T-helper 17 cell (primary cell): Measurements from ENCODE around the gene TRAP1. TPM values are rescaled to one million over a fixed set of nuclear protein-coding genes. Genes with fewer than 3 reads are reported as not detected.
"Not testable (repeated sequence)": the region's sequence is repeated elsewhere in the genome, so short reads cannot be mapped to it uniquely, and the experiment has no call there.

Experiments
- ATAC-seq: fragments of 150-1000 bp; cut with Tn5 transposase; 2 replicates; pipeline ENCODE4 v1.10.0; 2021; ENCODE audit warnings: mild to moderate bottlenecking, moderate library complexity
- DNase-seq, 3 donors: peaks; one replicate each; pipeline versions ENCODE4 v3.0.0 to v3.0.0-alpha.2; 2020 to 2021
- H3K9me3 ChIP-seq: one replicate; pipeline ENCODE4 v1.7.0; 2013; ENCODE audit warnings: low read length, mild to moderate bottlenecking; ENCODE audit not compliant: control insufficient read depth, poor library complexity, severe bottlenecking
- H3K27ac Mint-ChIP-seq: one replicate; pipeline ENCODE4 v1.8.0; 2022; ENCODE audit warnings: mild to moderate bottlenecking, moderate library complexity, mixed read lengths
- H3K27me3 Mint-ChIP-seq: one replicate; pipeline ENCODE4 v1.8.0; 2022; ENCODE audit warnings: mixed read lengths
- H3K36me3 Mint-ChIP-seq: one replicate; pipeline ENCODE4 v1.8.0; 2022; ENCODE audit warnings: low read depth, mixed read lengths
- H3K4me1 Mint-ChIP-seq: one replicate; pipeline ENCODE4 v1.8.0; 2022; ENCODE audit warnings: mild to moderate bottlenecking, mixed read lengths
- H3K4me3 Mint-ChIP-seq: one replicate; pipeline ENCODE4 v1.8.0; 2022; ENCODE audit warnings: mild to moderate bottlenecking, moderate library complexity, mixed read lengths
- total RNA-seq, 4 donors: library from RNA in 2 of 4; stranded (reverse) in 2 of 4; gene quantifications; one replicate each; pipeline ENCODE4 v1.2.3 and lab custom pipeline; 2022 to 2026

TRAP1 gene
- total RNA-seq, 2 donors from 2014 or later, result 77.2 to 80.4 TPM

DNA sequence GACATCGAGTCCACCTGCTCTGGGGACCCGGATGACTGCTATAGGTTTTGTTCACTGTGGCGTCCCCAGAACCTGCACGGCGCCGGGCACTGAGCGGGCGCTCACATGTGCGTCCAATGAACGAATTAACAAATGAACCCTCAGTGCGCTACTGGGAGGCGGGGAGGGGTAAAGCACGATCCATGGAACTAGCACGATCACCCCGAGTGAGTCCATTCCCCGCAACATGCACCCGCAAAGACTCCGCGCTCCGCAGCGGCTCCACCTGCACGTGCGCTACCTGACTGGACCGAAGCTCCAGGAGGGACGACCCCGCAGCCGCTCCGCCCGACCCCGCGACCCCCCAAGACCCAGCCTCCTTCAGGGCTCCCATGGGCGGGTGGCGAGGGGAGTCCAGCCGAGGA lies 491 bp downstream of the TRAP1 start:
- peak overlapping the region; percentile 91 for H3K4me3 Mint-ChIP-seq
- peak overlapping the region; percentile 69 for H3K27ac Mint-ChIP-seq
- no peaks in the 10 kb centered on the region for H3K9me3 ChIP-seq
- no peaks in the 10 kb centered on the region for H3K27me3 Mint-ChIP-seq
- peak; percentile 13 for ATAC-seq
- peaks cover 12% of the 10 kb centered on the region for H3K4me1 Mint-ChIP-seq
- DNase-seq, result no peak
- no peaks in the 10 kb centered on the region for H3K36me3 Mint-ChIP-seq

DNA sequence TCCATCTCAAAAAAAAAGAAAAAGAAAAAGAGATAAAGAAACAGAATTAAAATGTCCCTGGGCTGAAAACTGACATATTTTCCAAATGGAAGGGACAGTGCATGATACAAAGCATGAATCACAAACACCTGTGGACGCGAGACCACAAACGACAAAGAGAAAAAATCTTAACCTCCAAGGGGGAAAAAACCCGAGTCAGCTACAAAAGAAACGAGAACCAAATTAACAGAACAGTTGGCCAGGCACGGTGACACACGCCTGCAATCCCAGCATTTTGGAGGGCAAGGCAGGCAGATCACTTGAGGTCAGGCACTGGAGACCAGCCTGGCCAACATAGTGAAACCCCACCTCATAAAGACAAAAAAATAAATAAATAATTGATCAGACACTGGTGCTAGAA lies 1.9 kb downstream of the TRAP1 start:
- no peaks in the 10 kb centered on the region for H3K27me3 Mint-ChIP-seq
- no peak overlapping the region for H3K27ac Mint-ChIP-seq
- H3K9me3 ChIP-seq, result no peaks in the 10 kb centered on the region
- DNase-seq, result no peak
- H3K4me1 Mint-ChIP-seq, result peaks cover 12% of the 10 kb centered on the region
- no peak for ATAC-seq
- H3K4me3 Mint-ChIP-seq, result no peak overlapping the region
- no peaks in the 10 kb centered on the region for H3K36me3 Mint-ChIP-seq

DNA sequence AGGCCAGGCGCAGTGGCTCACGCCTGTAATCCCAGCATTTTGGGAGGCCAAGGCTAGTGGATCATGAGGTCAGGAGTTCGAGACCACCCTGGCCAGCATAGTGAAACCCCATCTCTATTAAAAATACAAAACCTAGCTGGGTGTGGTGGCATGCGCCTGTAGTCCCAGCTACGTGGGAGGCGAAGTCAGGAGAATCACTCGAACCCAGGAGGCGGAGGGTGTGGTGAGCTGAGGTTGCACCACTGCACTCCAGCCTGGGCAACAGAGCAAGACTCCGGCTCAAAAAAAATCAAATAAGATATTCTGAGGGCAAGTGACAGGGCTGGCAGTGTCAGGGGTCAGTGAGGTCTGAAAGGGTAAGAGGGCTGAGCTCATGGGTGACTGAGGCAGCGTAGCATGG lies 2.9 kb downstream of the TRAP1 start:
- not testable (repeated sequence) for H3K36me3 Mint-ChIP-seq

DNA sequence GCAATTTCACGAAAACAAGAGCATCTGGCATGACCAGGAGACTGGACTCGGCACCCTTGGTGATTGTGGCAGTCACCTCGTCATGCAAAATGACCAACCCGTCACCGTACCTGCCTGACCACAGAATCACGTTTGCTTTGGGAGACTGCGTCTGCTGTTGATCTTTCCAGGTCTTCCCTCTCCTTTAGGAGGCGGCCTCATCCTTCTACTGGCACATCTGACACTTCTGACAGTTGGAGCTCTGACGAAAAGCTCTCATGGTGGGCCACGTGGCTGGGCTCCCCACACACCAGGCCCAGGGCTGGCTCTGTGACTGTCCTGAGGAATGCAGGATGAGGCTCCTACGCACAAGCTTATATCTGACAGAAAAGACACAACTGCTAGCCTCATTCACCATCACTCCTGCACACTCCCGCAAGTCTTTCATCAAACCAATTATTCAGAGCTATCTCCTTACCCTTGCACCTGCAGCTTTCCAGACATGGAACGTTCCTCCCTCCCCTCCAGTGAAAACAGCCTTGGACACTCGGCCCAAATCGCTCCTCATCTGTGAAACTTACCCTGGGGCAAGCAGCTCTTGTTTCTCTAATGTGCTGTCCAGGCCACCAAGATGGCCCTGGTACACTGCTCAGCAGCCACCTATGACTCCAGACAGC lies 3.6 kb downstream of the TRAP1 start:
- ATAC-seq (no peak), DNase-seq (no peak)
- Mint-ChIP-seq H3K27me3 (no peaks in the 10 kb centered on the region), H3K36me3 (no peaks in the 10 kb centered on the region), H3K4me1 (peaks cover 16% of the 10 kb centered on the region), H3K4me3 (no peak overlapping the region), H3K27ac (peak overlapping the region; percentile 76)
- H3K9me3 ChIP-seq, result no peaks in the 10 kb centered on the region

More for the DNA sequence above, 2.9 kb downstream of the TRAP1 start:
- DNase-seq, H3K27me3 Mint-ChIP-seq, H3K9me3 ChIP-seq, ATAC-seq, H3K27ac Mint-ChIP-seq: not testable (repeated sequence)
- H3K4me3 Mint-ChIP-seq, result peak overlapping the region; percentile 43
- H3K4me1 Mint-ChIP-seq, result peaks cover 16% of the 10 kb centered on the region

DNA sequence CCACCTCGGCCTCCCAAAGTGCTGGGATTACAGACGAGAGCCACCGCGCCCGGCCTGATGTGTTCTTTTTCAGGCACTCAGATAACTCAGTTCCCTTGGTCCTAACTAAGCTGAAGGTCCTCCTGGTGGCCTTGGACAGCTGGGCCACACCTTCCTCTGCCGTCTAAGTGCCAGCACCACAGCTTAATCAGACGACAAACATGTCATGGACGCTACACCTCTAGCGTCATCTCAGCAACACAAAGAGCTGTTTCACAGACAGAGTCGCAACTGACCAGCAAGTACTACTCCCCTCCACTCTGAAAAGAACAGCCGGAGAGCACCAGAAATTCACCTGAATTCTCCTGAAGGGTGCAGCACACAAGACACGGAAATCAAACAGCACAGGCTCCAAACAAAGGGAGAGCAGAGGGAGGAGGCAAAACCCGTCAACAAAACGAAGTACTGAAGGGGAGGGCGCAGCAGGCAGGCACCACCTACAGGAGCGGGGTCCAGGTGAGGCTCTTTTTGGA lies 4.4 kb downstream of the TRAP1 start:
- no peaks in the 10 kb centered on the region for H3K27me3 Mint-ChIP-seq
- H3K27ac Mint-ChIP-seq, result peak overlapping the region; percentile 76
- DNase-seq (no peak), ATAC-seq (no peak)
- no peaks in the 10 kb centered on the region for H3K36me3 Mint-ChIP-seq
- peaks cover 11% of the 10 kb centered on the region for H3K4me1 Mint-ChIP-seq
- no peaks in the 10 kb centered on the region for H3K9me3 ChIP-seq
- H3K4me3 Mint-ChIP-seq, result no peak overlapping the region

DNA sequence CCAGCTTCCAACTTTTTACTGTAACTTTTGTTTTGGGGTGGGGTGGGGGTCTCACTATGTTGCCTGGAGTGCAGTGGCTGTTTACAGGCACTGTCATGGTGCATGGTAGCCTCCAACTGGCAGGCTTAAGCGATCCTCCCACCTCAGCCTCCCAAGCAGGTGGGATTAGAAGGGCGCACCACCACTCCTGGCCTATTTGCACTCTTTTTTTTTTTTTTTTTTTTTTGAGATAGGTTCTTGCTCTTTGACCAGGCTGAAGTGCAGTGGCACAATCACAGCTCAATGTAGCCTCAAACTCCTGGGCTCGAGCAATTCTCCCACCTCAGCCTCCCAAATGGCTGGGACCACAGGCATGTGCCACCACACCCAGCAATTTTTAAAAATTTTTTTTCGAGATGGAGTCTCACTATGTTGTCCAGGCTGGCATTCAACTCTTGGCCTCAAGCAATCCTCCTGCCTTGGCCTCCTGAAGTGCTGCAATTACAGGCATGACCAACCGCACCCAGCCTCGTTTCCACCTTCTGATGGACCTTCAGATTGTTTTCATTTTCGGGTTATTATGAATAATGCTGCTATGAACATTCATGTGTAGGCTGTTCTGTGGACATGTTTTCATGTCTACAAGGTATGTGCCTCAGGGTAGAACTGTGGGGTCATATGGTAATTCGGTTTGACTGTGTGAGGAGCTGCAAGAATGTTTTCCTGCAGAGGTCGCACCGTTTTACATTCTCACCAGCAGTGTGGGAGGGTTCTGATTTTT lies 10.9 kb downstream of the TRAP1 start:
- Mint-ChIP-seq H3K4me3 (no peak overlapping the region), H3K36me3 (no peaks in the 10 kb centered on the region), H3K27me3 (no peaks in the 10 kb centered on the region), H3K27ac (no peak overlapping the region), H3K4me1 (peaks cover 9% of the 10 kb centered on the region)
- H3K9me3 ChIP-seq, result no peaks in the 10 kb centered on the region
- DNase-seq (no peak), ATAC-seq (no peak)

DNA sequence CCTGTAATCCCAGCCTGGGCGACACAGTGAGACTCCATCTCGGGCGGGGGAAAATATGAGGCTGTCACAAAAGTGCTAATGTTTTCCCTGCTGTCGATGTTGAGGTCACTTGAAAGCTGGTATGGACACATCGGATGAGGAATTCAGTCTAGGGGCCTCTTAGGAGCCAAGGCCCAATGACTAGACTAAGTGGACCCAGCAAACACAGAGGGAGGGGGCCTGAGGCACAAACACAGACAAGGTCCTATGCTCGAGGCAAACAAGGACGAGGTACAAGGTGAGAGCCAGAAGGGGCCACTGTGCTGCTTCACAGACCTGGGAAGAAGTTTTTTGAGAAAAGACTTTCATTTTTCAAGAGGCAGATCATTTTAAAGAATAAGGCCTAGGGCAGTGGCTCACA lies 15.2 kb downstream of the TRAP1 start:
- Mint-ChIP-seq H3K27me3 (no peaks in the 10 kb centered on the region), H3K4me3 (no peak overlapping the region), H3K27ac (peak overlapping the region; percentile 6), H3K36me3 (no peaks in the 10 kb centered on the region), H3K4me1 (peaks cover 5% of the 10 kb centered on the region)
- no peaks in the 10 kb centered on the region for H3K9me3 ChIP-seq
- DNase-seq, result no peak
- ATAC-seq, result no peak

DNA sequence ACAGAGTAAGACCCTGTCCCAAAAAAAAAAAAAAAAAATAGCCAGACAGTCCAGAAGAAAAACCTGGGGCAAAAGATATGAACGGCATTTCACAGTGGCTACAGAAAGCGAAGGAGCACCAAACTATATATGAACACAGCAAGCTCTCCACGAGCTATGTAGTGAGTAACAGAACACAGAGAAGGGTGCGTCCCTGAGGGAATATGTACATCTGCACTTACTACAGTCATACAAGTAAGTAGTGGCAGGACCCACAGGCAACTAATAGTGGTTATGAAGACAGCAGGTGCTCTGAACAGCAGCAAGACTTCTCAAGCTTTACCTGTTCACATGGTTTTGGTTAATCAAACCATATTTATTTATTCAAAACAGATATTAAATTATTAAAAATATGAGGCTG lies 15.8 kb downstream of the TRAP1 start:
- no peaks in the 10 kb centered on the region for H3K9me3 ChIP-seq
- DNase-seq, result no peak
- H3K4me3 Mint-ChIP-seq, result no peak overlapping the region
- ATAC-seq, result no peak
- no peak overlapping the region for H3K27ac Mint-ChIP-seq
- no peaks in the 10 kb centered on the region for H3K36me3 Mint-ChIP-seq
- H3K4me1 Mint-ChIP-seq, result peaks cover 5% of the 10 kb centered on the region
- H3K27me3 Mint-ChIP-seq, result no peaks in the 10 kb centered on the region

DNA sequence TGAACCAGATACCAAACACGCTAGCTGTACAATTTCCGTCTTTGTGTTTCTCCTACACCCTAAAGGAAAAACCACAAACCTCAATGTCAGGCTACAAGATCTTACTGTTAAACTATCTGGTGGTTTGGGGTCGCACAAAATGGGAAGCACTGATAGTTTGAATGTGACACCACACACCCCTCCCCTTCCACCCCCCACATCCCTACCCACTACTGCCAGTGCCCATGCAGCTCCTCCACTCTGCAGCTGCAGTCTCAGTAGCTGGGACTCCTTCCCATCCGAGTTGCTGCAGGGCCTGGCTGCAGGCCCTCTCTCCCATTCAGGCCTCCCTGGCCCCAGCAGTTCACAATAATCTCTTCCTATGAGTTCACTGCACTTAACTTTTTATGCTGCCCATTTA lies 18.4 kb downstream of the TRAP1 start:
- DNase-seq, result no peak
- Mint-ChIP-seq H3K4me3 (no peak overlapping the region), H3K36me3 (no peaks in the 10 kb centered on the region), H3K4me1 (peaks cover 8% of the 10 kb centered on the region), H3K27me3 (no peaks in the 10 kb centered on the region), H3K27ac (no peak overlapping the region)
- ATAC-seq, result no peak
- H3K9me3 ChIP-seq, result no peaks in the 10 kb centered on the region

DNA sequence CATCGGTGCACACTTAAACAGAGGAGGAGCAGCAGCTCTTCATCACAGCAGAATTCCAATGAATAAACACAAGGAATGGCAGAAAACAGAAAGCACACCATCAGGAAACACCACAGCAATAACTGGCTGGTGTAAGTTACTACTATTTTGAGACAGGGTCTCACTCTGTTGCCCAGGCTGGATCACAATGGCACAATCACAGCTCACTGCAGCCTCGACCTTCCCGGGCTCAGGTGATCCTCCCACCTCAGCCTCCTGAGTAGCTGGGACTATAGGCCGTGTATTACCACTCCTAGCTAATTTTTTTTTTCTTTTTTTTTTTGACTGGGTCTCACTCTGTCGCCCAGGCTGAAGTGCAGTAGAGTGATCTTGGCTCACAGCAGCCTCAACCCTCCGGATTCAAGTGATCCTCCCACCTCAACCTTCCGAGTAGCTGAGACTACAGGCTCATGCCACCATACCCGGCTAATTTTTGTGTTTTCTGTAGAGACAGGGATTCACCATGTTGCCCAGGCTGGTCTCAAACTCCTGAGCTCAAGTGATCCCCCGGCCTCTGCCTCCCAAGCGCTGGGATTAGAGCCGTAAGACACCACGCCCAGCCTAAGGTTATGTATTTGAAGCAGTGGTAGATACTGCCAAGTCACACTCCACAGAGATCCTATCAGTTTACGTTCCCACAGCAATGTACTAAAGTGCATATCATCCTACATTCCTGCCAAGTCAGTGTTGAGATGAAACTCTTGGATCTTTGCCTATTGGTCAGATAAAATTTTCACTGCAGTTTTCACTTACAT lies 20.7 kb downstream of the TRAP1 start:
- Mint-ChIP-seq H3K36me3 (no peaks in the 10 kb centered on the region), H3K27ac (no peak overlapping the region), H3K4me1 (peaks cover 8% of the 10 kb centered on the region), H3K4me3 (no peak overlapping the region), H3K27me3 (no peaks in the 10 kb centered on the region)
- no peaks in the 10 kb centered on the region for H3K9me3 ChIP-seq
- ATAC-seq (no peak), DNase-seq (no peak)

DNA sequence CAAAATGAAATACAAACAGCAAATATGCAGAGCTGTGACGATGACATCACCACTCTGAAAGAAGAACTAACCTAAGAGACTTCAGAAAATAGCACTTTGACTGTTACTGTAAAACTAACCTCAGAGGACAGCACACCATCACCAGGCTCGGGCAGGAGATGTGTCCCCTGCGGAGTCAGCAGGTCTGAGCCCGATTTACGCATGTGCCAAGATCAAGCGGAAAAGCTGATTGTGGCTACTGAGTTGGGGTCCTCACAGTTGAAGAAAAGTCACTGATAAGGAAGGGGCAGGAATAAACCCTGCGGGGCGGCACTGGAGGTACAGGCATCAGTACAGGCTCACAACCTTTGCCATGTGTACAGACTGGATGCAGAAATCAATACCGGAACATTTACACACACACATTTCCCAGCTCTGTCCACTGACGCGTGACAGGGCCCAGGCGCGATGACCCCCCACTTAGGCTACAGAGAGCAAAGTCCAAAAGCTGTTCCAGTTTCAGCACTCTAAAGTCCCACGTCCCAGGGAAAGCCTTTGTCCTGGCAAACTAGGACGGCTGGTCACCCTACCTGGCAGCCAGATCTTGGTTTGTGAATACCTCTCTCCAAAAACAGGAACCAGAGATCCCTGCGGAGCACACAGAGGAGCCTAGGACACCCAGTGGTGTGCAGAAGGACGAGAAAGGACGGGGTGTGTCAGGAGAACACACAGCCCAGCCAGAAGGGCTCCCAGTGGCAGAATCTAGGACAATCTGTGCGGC lies 21.5 kb downstream of the TRAP1 start:
- Mint-ChIP-seq H3K4me3 (no peak overlapping the region), H3K4me1 (peaks cover 9% of the 10 kb centered on the region), H3K27ac (peak overlapping the region; percentile 9)

DNA sequence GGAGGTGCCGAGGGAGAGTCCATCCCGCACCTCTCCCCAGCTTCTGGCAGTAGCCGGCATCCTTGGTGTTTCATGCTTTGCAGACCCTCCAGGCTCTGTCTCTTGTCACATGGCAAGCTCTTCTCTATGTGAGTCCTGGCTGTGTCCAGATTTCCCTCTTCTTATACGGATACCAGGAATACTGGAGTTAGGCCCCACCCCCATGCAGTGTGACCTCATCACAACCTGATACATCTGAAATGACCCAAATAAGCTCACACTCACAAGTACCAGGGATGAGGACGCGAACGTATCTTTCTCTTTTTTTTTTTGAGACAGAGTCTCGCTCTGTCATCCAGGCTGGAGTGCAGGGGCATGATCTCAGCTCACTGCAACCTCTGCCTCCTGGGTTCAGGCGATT lies 23.3 kb downstream of the TRAP1 start:
- no peaks in the 10 kb centered on the region for H3K36me3 Mint-ChIP-seq
- no peak for DNase-seq
- H3K27ac Mint-ChIP-seq, result no peak overlapping the region

More for the DNA sequence above, 21.5 kb downstream of the TRAP1 start:
- Mint-ChIP-seq H3K36me3 (no peaks in the 10 kb centered on the region), H3K27me3 (no peaks in the 10 kb centered on the region)
- no peaks in the 10 kb centered on the region for H3K9me3 ChIP-seq
- no peak for ATAC-seq
- no peak for DNase-seq

DNA sequence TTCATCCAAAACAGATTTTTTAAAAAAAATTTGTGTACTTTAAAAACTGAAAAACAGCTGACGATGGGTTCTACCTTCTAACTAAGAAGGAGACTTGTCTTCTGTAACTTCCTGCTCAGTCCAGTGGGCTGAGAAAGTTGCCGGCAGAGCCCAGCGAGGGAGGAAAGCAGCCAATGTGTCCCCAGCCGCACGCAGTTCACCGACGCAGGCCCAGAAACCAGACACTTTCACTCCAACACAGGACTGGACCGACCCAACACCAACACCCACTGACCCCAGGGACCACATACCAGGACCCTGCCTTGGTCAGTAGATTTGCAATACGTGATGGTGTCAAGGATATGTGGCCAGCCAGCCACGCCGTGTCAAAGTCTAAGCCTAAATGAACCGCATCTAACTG lies 25.6 kb downstream of the TRAP1 start:
- peaks cover 16% of the 10 kb centered on the region for H3K4me1 Mint-ChIP-seq
- no peaks in the 10 kb centered on the region for H3K9me3 ChIP-seq
- DNase-seq (no peak), ATAC-seq (no peak)
- no peak overlapping the region for H3K4me3 Mint-ChIP-seq
- peaks cover 5% of the 10 kb centered on the region for H3K36me3 Mint-ChIP-seq
- H3K27ac Mint-ChIP-seq, result no peak overlapping the region
- H3K27me3 Mint-ChIP-seq, result no peaks in the 10 kb centered on the region

More for the DNA sequence above, 23.3 kb downstream of the TRAP1 start:
- ATAC-seq, result no peak
- no peaks in the 10 kb centered on the region for H3K9me3 ChIP-seq
- no peaks in the 10 kb centered on the region for H3K27me3 Mint-ChIP-seq
- H3K4me3 Mint-ChIP-seq, result no peak overlapping the region
- H3K4me1 Mint-ChIP-seq, result peaks cover 15% of the 10 kb centered on the region
